ENCODE results near the gene EXOC3L1.

Gene EXOC3L1

GRCh38 chr16:67197704-67198103 is 7.8 kb upstream of the EXOC3L1 start:
- DNase-seq (ENCODE audit: low spot score in 2 of 2), result no peak
- no peaks in the 10 kb centered on the region for H3K9me3 ChIP-seq
- peaks cover 9% of the 10 kb centered on the region for H3K4me1 ChIP-seq
- peaks cover 82% of the 10 kb centered on the region for H3K36me3 ChIP-seq (replicated peaks)
- in situ Hi-C loops (cut with MboI; ENCODE audit: low sequenced_read_pairs), result no loop called here
- no peaks in the 10 kb centered on the region for H3K27me3 ChIP-seq (ENCODE audit: low read depth)
- H3K4me3 ChIP-seq, result no peak overlapping the region

GRCh38 chr16:67196881-67197280 is 6.9 kb upstream of the EXOC3L1 start:
- Histone ChIP-seq H3K9me3 (no peaks in the 10 kb centered on the region), H3K4me1 (peaks cover 9% of the 10 kb centered on the region), H3K27me3 (ENCODE audit: low read depth) (no peaks in the 10 kb centered on the region), H3K36me3 (replicated peaks) (peaks cover 79% of the 10 kb centered on the region), H3K4me3 (no peak overlapping the region)
- no peak for DNase-seq (ENCODE audit: low spot score in 2 of 2)
- in situ Hi-C loops (cut with MboI; ENCODE audit: low sequenced_read_pairs), result no loop called here

GRCh38 chr16:67195676-67196075 is 5.7 kb upstream of the EXOC3L1 start:
- Histone ChIP-seq H3K27me3 (ENCODE audit: low read depth) (no peaks in the 10 kb centered on the region), H3K9me3 (no peaks in the 10 kb centered on the region), H3K36me3 (replicated peaks) (peaks cover 71% of the 10 kb centered on the region), H3K4me3 (no peak overlapping the region), H3K4me1 (peaks cover 11% of the 10 kb centered on the region)
- in situ Hi-C loops (cut with MboI; ENCODE audit: low sequenced_read_pairs), result no loop called here
- no peak for DNase-seq (ENCODE audit: low spot score in 2 of 2)

GRCh38 chr16:67194260-67194659 is 4.3 kb upstream of the EXOC3L1 start:
- H3K4me1 ChIP-seq, result peaks cover 11% of the 10 kb centered on the region
- in situ Hi-C loops (cut with MboI; ENCODE audit: low sequenced_read_pairs), result no loop called here
- no peak for DNase-seq (ENCODE audit: low spot score in 2 of 2)
- no peaks in the 10 kb centered on the region for H3K27me3 ChIP-seq (ENCODE audit: low read depth)
- H3K4me3 ChIP-seq, result no peak overlapping the region
- peaks cover 64% of the 10 kb centered on the region for H3K36me3 ChIP-seq (replicated peaks)
- H3K9me3 ChIP-seq, result no peaks in the 10 kb centered on the region

- in situ Hi-C loops (cut with MboI; ENCODE audit: low sequenced_read_pairs), result no loop called here
- peaks cover 61% of the 10 kb centered on the region for H3K36me3 ChIP-seq (replicated peaks)
- no peaks in the 10 kb centered on the region for H3K9me3 ChIP-seq
- no peaks in the 10 kb centered on the region for H3K27me3 ChIP-seq (ENCODE audit: low read depth)
- DNase-seq (ENCODE audit: low spot score in 2 of 2), result no peak
- H3K4me1 ChIP-seq, result peaks cover 11% of the 10 kb centered on the region
- peak overlapping the region; percentile 98 for H3K4me3 ChIP-seq
Observed at GRCh38 chr16:67193536-67193935, 3.6 kb upstream of the EXOC3L1 start.

GRCh38 chr16:67192781-67193361 is 2.9 kb upstream of the EXOC3L1 start:
- DNase-seq (ENCODE audit: low spot score in 2 of 2), result no peak
- Histone ChIP-seq H3K4me3 (peak overlapping the region; percentile 98), H3K27me3 (ENCODE audit: low read depth) (no peaks in the 10 kb centered on the region), H3K36me3 (replicated peaks) (peaks cover 55% of the 10 kb centered on the region), H3K9me3 (no peaks in the 10 kb centered on the region), H3K4me1 (peaks cover 11% of the 10 kb centered on the region)
- in situ Hi-C loops (cut with MboI; ENCODE audit: low sequenced_read_pairs), result no loop called here

- peaks cover 11% of the 10 kb centered on the region for H3K4me1 ChIP-seq
- no peaks in the 10 kb centered on the region for H3K9me3 ChIP-seq
- peak; percentile 85 to 93 for DNase-seq (ENCODE audit: low spot score in 2 of 2)
- peaks cover 47% of the 10 kb centered on the region for H3K36me3 ChIP-seq (replicated peaks)
- in situ Hi-C loops (cut with MboI; ENCODE audit: low sequenced_read_pairs), result no loop called here
- no peaks in the 10 kb centered on the region for H3K27me3 ChIP-seq (ENCODE audit: low read depth)
- H3K4me3 ChIP-seq, result peak within 1 kb of the TSS; percentile 98
Observed at GRCh38 chr16:67191995-67192681, 2.2 kb upstream of the EXOC3L1 start, which contains the start of gene E2F4. Gene E2F4, plus strand, starts transcription at chr16:67192155. Its CDS starts 73 bp downstream, at chr16:67192228.

GRCh38 chr16:67191411-67191994 is 1.6 kb upstream of the EXOC3L1 start:
- H3K9me3 ChIP-seq, result no peaks in the 10 kb centered on the region
- peaks cover 11% of the 10 kb centered on the region for H3K4me1 ChIP-seq
- peaks cover 41% of the 10 kb centered on the region for H3K36me3 ChIP-seq (replicated peaks)
- H3K27me3 ChIP-seq (ENCODE audit: low read depth), result no peaks in the 10 kb centered on the region
- peak overlapping the region; percentile 98 for H3K4me3 ChIP-seq
- DNase-seq (ENCODE audit: low spot score in 2 of 2), result no peak
- in situ Hi-C loops (cut with MboI; ENCODE audit: low sequenced_read_pairs), result no loop called here

- in situ Hi-C loops (cut with MboI; ENCODE audit: low sequenced_read_pairs), result no loop called here
- H3K4me3 ChIP-seq, result no peak overlapping the region; the same call in 1 of the 2 replicates
- H3K9me3 ChIP-seq, result no peaks in the 10 kb centered on the region
- H3K27me3 ChIP-seq (ENCODE audit: low read depth), result no peaks in the 10 kb centered on the region
- DNase-seq (ENCODE audit: low spot score in 2 of 2), result no peak
- peaks cover 12% of the 10 kb centered on the region for H3K4me1 ChIP-seq
- peaks cover 33% of the 10 kb centered on the region for H3K36me3 ChIP-seq (replicated peaks)
Observed at GRCh38 chr16:67190448-67191399, 788 bp upstream of the EXOC3L1 start.

GRCh38 chr16:67188798-67189197 is 1.1 kb downstream of the EXOC3L1 start:
- H3K4me1 ChIP-seq, result peaks cover 17% of the 10 kb centered on the region

GRCh38 chr16:67188323-67188722 is 1.6 kb downstream of the EXOC3L1 start:
- no peaks in the 10 kb centered on the region for H3K9me3 ChIP-seq
- in situ Hi-C loops (cut with MboI; ENCODE audit: low sequenced_read_pairs), result no loop called here
- peaks cover 9% of the 10 kb centered on the region for H3K36me3 ChIP-seq (replicated peaks)
- H3K4me1 ChIP-seq, result peaks cover 13% of the 10 kb centered on the region
- no peak for DNase-seq (ENCODE audit: low spot score in 2 of 2)
- no peak overlapping the region for H3K4me3 ChIP-seq
- H3K27me3 ChIP-seq (ENCODE audit: low read depth), result no peaks in the 10 kb centered on the region

More at GRCh38 chr16:67188798-67189197, 1.1 kb downstream of the EXOC3L1 start:
- in situ Hi-C loops (cut with MboI; ENCODE audit: low sequenced_read_pairs), result no loop called here
- no peaks in the 10 kb centered on the region for H3K9me3 ChIP-seq
- DNase-seq (ENCODE audit: low spot score in 2 of 2), result no peak
- H3K36me3 ChIP-seq (replicated peaks), result peaks cover 14% of the 10 kb centered on the region
- H3K27me3 ChIP-seq (ENCODE audit: low read depth), result no peaks in the 10 kb centered on the region
- no peak overlapping the region for H3K4me3 ChIP-seq

GRCh38 chr16:67187175-67187890 is 2.6 kb downstream of the EXOC3L1 start:
- no peaks in the 10 kb centered on the region for H3K27me3 ChIP-seq (ENCODE audit: low read depth)
- H3K36me3 ChIP-seq (replicated peaks), result peaks cover 3% of the 10 kb centered on the region; the same call in 1 of the 2 replicates
- peaks cover 8% of the 10 kb centered on the region for H3K4me1 ChIP-seq
- DNase-seq (ENCODE audit: low spot score in 2 of 2), result no peak
- H3K9me3 ChIP-seq, result no peaks in the 10 kb centered on the region
- no peak overlapping the region for H3K4me3 ChIP-seq
- in situ Hi-C loops (cut with MboI; ENCODE audit: low sequenced_read_pairs), result no loop called here

GRCh38 chr16:67186550-67186950 is 3.4 kb downstream of the EXOC3L1 start:
- no peak for DNase-seq (ENCODE audit: low spot score in 2 of 2)
- in situ Hi-C loops (cut with MboI; ENCODE audit: low sequenced_read_pairs), result no loop called here

More at GRCh38 chr16:67186550-67186950, 3.4 kb downstream of the EXOC3L1 start:
- no peaks in the 10 kb centered on the region for H3K36me3 ChIP-seq (replicated peaks)
- no peaks in the 10 kb centered on the region for H3K27me3 ChIP-seq (ENCODE audit: low read depth)
- H3K9me3 ChIP-seq, result no peaks in the 10 kb centered on the region
- H3K4me1 ChIP-seq, result peaks cover 6% of the 10 kb centered on the region; the same call in 1 of the 2 replicates
- H3K4me3 ChIP-seq, result no peak overlapping the region

All from HAP-1 (cell line).